COR-L47 (cell line): ENCODE data around the gene ANKRD31.

Source experiments
- DNase-seq: peaks from one replicate; lab custom pipeline; 2025; lab: John Stamatoyannopoulos, UW

ANKRD31 gene

GRCh38 chr5:75057561-75057960, 179.1 kb downstream of the ANKRD31 start:
- DNase-seq = no peak

GRCh38 chr5:75055727-75056144, 180.9 kb downstream of the ANKRD31 start:
- DNase-seq = no peak

- no peak for DNase-seq
Observed at GRCh38 chr5:75054134-75054930, 182.3 kb downstream of the ANKRD31 start.

- no peak for DNase-seq
Observed at GRCh38 chr5:75053304-75054133, 183.2 kb downstream of the ANKRD31 start.

GRCh38 chr5:75053054-75053303, 183.7 kb downstream of the ANKRD31 start:
- DNase-seq = no peak

- DNase-seq = no peak
Observed at GRCh38 chr5:75052192-75053053, 184.3 kb downstream of the ANKRD31 start, which contains the start of gene GCNT4. TSS of gene GCNT4 (minus strand) at chr5:75052558. CDS start at chr5:75030037, 22,521 bp downstream.

- no peak for DNase-seq
Observed at GRCh38 chr5:75051217-75051751, 185.4 kb downstream of the ANKRD31 start.

- no peak for DNase-seq
Observed at GRCh38 chr5:75050415-75050814, 186.3 kb downstream of the ANKRD31 start.

- no peak for DNase-seq
Observed at GRCh38 chr5:75049456-75050351, 187.0 kb downstream of the ANKRD31 start.

- DNase-seq = no peak
Observed at GRCh38 chr5:75048457-75048953, 188.2 kb downstream of the ANKRD31 start.

- no peak for DNase-seq
Observed at GRCh38 chr5:75047356-75047755, 189.3 kb downstream of the ANKRD31 start.

- DNase-seq = no peak
Observed at GRCh38 chr5:75046366-75047142, 190.1 kb downstream of the ANKRD31 start.

- DNase-seq = no peak
Observed at GRCh38 chr5:75045071-75045470, 191.6 kb downstream of the ANKRD31 start.

- no peak for DNase-seq
Observed at GRCh38 chr5:75044406-75044805, 192.3 kb downstream of the ANKRD31 start.

GRCh38 chr5:75043633-75044264, 192.9 kb downstream of the ANKRD31 start:
- no peak for DNase-seq

GRCh38 chr5:75042522-75042921, 194.2 kb downstream of the ANKRD31 start:
- DNase-seq = no peak

- DNase-seq = no peak
Observed at GRCh38 chr5:75040973-75041372, 195.7 kb downstream of the ANKRD31 start.

- DNase-seq = no peak
Observed at GRCh38 chr5:75037106-75037505, 199.6 kb downstream of the ANKRD31 start.

GRCh38 chr5:75034137-75034739, 202.4 kb downstream of the ANKRD31 start:
- no peak for DNase-seq
